WTC11 (cell line): ENCODE measurements around the gene PLXNA2.

Experiments
- CREM ChIP-seq: sonication (generic); formaldehyde crosslinking; IDR thresholded peaks from 2 replicates; pipeline ENCODE4 v1.8.1; 2022; ENCODE audit warnings: mild to moderate bottlenecking, missing genetic modification reagents, moderate library complexity
- FOXP1 ChIP-seq: sonication (generic); formaldehyde crosslinking; IDR thresholded peaks from 2 replicates; pipeline ENCODE4 v1.8.0; 2022; ENCODE audit warnings: missing genetic modification reagents, mild to moderate bottlenecking, moderate library complexity, borderline replicate concordance
- NFATC4 ChIP-seq: fragments of 250-450 bp; sonication (Bioruptor Pico); IDR thresholded peaks from 2 replicates; pipeline ENCODE4 v1.9.0; 2021; ENCODE audit warnings: mild to moderate bottlenecking
- NR1H2 ChIP-seq: sonication (generic); formaldehyde crosslinking; IDR thresholded peaks from 2 replicates; pipeline ENCODE4 v1.9.0; 2021; ENCODE audit warnings: mild to moderate bottlenecking, moderate library complexity, missing genetic modification reagents
- NR3C1 ChIP-seq: sonication (generic); formaldehyde crosslinking; conservative IDR thresholded peaks from 2 replicates; pipeline ENCODE4 v1.8.1; 2023; ENCODE audit warnings: low read depth, mild to moderate bottlenecking, missing genetic modification reagents
- PRRX2 ChIP-seq: fragments of 250-450 bp; sonication (Bioruptor Pico); IDR thresholded peaks from 2 replicates; pipeline ENCODE4 v1.8.0; 2021; ENCODE audit warnings: mild to moderate bottlenecking
- SMAD4 ChIP-seq: sonication (generic); formaldehyde crosslinking; IDR thresholded peaks from 2 replicates; pipeline ENCODE4 v1.8.0; 2022; ENCODE audit warnings: mild to moderate bottlenecking, missing genetic modification reagents
- ZNF121 ChIP-seq: sonication (generic); formaldehyde crosslinking; IDR thresholded peaks from 2 replicates; pipeline ENCODE4 v1.8.0; 2023; ENCODE audit warnings: missing genetic modification reagents
- TF ChIP-seq, protein P1 (sequence below): fragments of 200-600 bp; IDR thresholded peaks from 2 replicates; pipeline ENCODE4 v1.8.0; 2022; ENCODE audit warnings: antibody characterized with exemption
- TF ChIP-seq, protein P2 (sequence below): sonication (generic); formaldehyde crosslinking; IDR thresholded peaks from 2 replicates; pipeline ENCODE4 v1.8.0; 2022; ENCODE audit warnings: mild to moderate bottlenecking, missing genetic modification reagents
- TF ChIP-seq, protein P3 (sequence below): sonication (generic); formaldehyde crosslinking; IDR thresholded peaks from 2 replicates; pipeline ENCODE4 v1.8.0; 2022; ENCODE audit warnings: mild to moderate bottlenecking, missing genetic modification reagents
- TF ChIP-seq, protein P4 (sequence below): sonication (generic); formaldehyde crosslinking; IDR thresholded peaks from 2 replicates; pipeline ENCODE4 v1.8.1; 2023; ENCODE audit warnings: mild to moderate bottlenecking, missing genetic modification reagents, moderate library complexity
- TF ChIP-seq, protein P5 (sequence below): sonication (generic); formaldehyde crosslinking; conservative IDR thresholded peaks from 2 replicates; pipeline ENCODE4 v1.8.1; 2022; ENCODE audit warnings: mild to moderate bottlenecking, missing genetic modification reagents

DNA sequence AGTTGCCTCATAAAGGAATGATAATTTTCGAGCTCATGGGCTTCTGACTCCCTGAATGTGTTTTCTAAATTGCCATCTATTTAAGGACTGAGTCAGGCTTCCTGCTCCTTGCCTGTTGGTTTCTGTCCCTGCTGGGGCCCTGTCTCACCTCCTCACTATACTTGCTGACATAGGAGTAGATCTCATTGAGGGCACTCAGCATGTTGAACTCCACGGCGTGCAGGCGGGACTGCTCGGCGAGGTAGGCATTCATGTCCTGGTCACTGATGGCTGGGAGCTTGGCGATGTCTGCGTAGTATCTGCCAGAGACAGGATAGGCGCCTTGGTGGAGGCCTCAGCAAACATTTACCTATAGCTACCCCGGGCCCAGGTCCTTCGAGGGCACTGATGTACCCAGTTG, 216.3 kb downstream of the PLXNA2 start:
- TF ChIP-seq, protein P1, sequence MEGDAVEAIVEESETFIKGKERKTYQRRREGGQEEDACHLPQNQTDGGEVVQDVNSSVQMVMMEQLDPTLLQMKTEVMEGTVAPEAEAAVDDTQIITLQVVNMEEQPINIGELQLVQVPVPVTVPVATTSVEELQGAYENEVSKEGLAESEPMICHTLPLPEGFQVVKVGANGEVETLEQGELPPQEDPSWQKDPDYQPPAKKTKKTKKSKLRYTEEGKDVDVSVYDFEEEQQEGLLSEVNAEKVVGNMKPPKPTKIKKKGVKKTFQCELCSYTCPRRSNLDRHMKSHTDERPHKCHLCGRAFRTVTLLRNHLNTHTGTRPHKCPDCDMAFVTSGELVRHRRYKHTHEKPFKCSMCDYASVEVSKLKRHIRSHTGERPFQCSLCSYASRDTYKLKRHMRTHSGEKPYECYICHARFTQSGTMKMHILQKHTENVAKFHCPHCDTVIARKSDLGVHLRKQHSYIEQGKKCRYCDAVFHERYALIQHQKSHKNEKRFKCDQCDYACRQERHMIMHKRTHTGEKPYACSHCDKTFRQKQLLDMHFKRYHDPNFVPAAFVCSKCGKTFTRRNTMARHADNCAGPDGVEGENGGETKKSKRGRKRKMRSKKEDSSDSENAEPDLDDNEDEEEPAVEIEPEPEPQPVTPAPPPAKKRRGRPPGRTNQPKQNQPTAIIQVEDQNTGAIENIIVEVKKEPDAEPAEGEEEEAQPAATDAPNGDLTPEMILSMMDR, result no peak
- no peak for TF ChIP-seq CREM (CRISPR knock-in tag)
- no peak for TF ChIP-seq NFATC4 (CRISPR knock-in tag)
- TF ChIP-seq, protein P2, sequence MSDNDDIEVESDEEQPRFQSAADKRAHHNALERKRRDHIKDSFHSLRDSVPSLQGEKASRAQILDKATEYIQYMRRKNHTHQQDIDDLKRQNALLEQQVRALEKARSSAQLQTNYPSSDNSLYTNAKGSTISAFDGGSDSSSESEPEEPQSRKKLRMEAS, result no peak
- no peak for TF ChIP-seq ZNF121 (CRISPR knock-in tag)
- TF ChIP-seq, protein P3, sequence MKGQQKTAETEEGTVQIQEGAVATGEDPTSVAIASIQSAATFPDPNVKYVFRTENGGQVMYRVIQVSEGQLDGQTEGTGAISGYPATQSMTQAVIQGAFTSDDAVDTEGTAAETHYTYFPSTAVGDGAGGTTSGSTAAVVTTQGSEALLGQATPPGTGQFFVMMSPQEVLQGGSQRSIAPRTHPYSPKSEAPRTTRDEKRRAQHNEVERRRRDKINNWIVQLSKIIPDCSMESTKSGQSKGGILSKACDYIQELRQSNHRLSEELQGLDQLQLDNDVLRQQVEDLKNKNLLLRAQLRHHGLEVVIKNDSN (CRISPR knock-in tag), result no peak
- TF ChIP-seq, protein P4, sequence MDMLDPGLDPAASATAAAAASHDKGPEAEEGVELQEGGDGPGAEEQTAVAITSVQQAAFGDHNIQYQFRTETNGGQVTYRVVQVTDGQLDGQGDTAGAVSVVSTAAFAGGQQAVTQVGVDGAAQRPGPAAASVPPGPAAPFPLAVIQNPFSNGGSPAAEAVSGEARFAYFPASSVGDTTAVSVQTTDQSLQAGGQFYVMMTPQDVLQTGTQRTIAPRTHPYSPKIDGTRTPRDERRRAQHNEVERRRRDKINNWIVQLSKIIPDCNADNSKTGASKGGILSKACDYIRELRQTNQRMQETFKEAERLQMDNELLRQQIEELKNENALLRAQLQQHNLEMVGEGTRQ (CRISPR knock-in tag), result no peak
- no peak for TF ChIP-seq FOXP1
- TF ChIP-seq NR3C1 (CRISPR knock-in tag), result no peak
- no peak for TF ChIP-seq PRRX2 (CRISPR knock-in tag)
- no peak for TF ChIP-seq NR1H2 (CRISPR knock-in tag)
- TF ChIP-seq SMAD4 (CRISPR knock-in tag), result no peak
- TF ChIP-seq, protein P5, sequence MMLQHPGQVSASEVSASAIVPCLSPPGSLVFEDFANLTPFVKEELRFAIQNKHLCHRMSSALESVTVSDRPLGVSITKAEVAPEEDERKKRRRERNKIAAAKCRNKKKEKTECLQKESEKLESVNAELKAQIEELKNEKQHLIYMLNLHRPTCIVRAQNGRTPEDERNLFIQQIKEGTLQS (CRISPR knock-in tag), result no peak
